ENCODE results near the gene MAD2L1BP. TPM values are rescaled to one million over a fixed set of nuclear protein-coding genes. Genes with fewer than 3 reads are reported as not detected.

MAD2L1BP gene
- total RNA-seq, 1 experiment from 2014 or later: 46.3 TPM

- no peak overlapping the region for H3K23ac ChIP-seq (ENCODE audit: insufficient read length, low read depth, low read length)
- H3K56ac ChIP-seq (ENCODE audit: insufficient read length, low read depth, low read length): no peak overlapping the region
- no peak overlapping the region for H2BK20ac ChIP-seq (ENCODE audit: low read depth, low read length, poor library complexity, severe bottlenecking)
- H3K79me1 ChIP-seq (ENCODE audit: insufficient read depth, low read depth, low read length, poor library complexity, severe bottlenecking): no peaks in the 10 kb centered on the region
- H4K8ac ChIP-seq (replicated peaks; ENCODE audit: insufficient read length, low read depth, low read length): no peak overlapping the region
- no peak overlapping the region for H3K27ac ChIP-seq (ENCODE audit: insufficient read length, low read depth, low read length)
- no peak overlapping the region for H4K91ac ChIP-seq (ENCODE audit: insufficient read length, low read depth, low read length)
- peaks cover 1% of the 10 kb centered on the region; the same call in 1 of the 2 replicates for H3K27me3 Mint-ChIP-seq (ENCODE audit: low read depth)
- H3K27ac Mint-ChIP-seq: no peak overlapping the region
- H2AK5ac ChIP-seq (ENCODE audit: insufficient read length, low read length): no peak overlapping the region
- no peak overlapping the region for H3K4me3 Mint-ChIP-seq
- H3K23me2 ChIP-seq (ENCODE audit: insufficient read length, low read depth, low read length, poor library complexity, severe bottlenecking): no peaks in the 10 kb centered on the region
- H2BK12ac ChIP-seq (ENCODE audit: insufficient read length, low read depth, low read length): no peak overlapping the region
- no peaks in the 10 kb centered on the region for H3K79me2 ChIP-seq (ENCODE audit: insufficient read depth, low read length)
- H3K9ac ChIP-seq (ENCODE audit: extremely low read depth, insufficient read length, low read length): no peak overlapping the region
- H3K18ac ChIP-seq (ENCODE audit: insufficient read length, low read depth, low read length): no peak overlapping the region
- no peak overlapping the region for H3T11ph ChIP-seq (ENCODE audit: low read length)
- H3K4me2 ChIP-seq (ENCODE audit: insufficient read depth, insufficient read length, low read length): no peak overlapping the region
- no peak overlapping the region for H2BK120ac ChIP-seq (ENCODE audit: low read depth, low read length, poor library complexity, severe bottlenecking)
- no peak overlapping the region for H2BK5ac ChIP-seq (ENCODE audit: insufficient read length, low read length)
- no peak overlapping the region for H2BK15ac ChIP-seq (ENCODE audit: low read depth, low read length)
- no peak overlapping the region for H2AFZ ChIP-seq (ENCODE audit: low read length)
- H4K5ac ChIP-seq (ENCODE audit: insufficient read length, low read depth, low read length): no peak overlapping the region
- no peak for TF ChIP-seq CTCF (conservative IDR thresholded peaks at IDR 0.05)
- H3K9me3 Mint-ChIP-seq: no peaks in the 10 kb centered on the region; a peak in 1 of 5 replicates
- no peaks in the 10 kb centered on the region for H3K4me1 ChIP-seq (ENCODE audit: insufficient read depth, low read length)
- no peaks in the 10 kb centered on the region; the same call in 1 of the 2 replicates for H3K27me3 ChIP-seq (ENCODE audit: insufficient read depth, low read length)
- H3K9me3 ChIP-seq (ENCODE audit: control insufficient read depth, low read depth, low read length): no peaks in the 10 kb centered on the region
- H3K4me1 Mint-ChIP-seq: peaks cover 16 to 21% of the 10 kb centered on the region in 2 experiments
- no peak for DNase-seq
- no CpG with 5 or more reads among the region's 15 CpGs for WGBS (ENCODE audit: extremely low coverage, insufficient read length, low lambda C conversion rate)
- peaks cover 38 to 82% (median 62%) of the 10 kb centered on the region in 3 experiments for H3K36me3 Mint-ChIP-seq (ENCODE audit: insufficient read depth in 1 of 3, low read depth in 3 of 3)
- H4K20me1 ChIP-seq (ENCODE audit: control insufficient read depth, insufficient read depth, insufficient read length): no peaks in the 10 kb centered on the region
- H3K4ac ChIP-seq (ENCODE audit: low read depth, low read length): no peak overlapping the region
- no peak overlapping the region for H3K14ac ChIP-seq (ENCODE audit: insufficient read depth, low read length)
These were observed 37.9 kb downstream of the MAD2L1BP start for GRCh38 chr6:43673444-43674084.
